NCI-H2196 (cell line): Measurements from ENCODE around the gene PIERCE2.
"Not testable (repeated sequence)": the region's sequence is repeated elsewhere in the genome, so short reads cannot be mapped to it uniquely, and the experiment has no call there.

Experiments
- DNase-seq: peaks from one replicate; lab custom pipeline; 2025; ENCODE audit not compliant: unreplicated experiment; lab: John Stamatoyannopoulos, UW

PIERCE2 gene

DNA sequence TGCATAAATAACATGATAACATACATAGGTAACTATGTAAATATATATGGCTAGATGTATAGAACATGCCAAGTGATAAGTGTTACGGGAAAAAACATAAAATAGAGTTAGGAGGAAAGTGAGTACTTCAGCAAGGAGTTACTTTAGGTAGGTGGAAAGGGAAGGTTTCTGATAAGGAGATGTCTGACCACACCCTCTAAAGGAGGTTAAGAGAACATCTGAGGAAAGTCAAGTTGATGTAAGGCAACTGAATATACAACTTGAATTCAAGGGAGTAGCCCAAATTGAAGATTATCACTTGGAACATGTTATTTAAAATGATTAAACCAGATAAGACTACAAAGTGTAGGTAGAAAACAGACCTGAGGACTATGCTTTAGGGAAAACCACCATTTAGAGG, 13.8 kb downstream of the PIERCE2 start:
- DNase-seq = no peak

GRCh38 chr15:55434989-55435825, 26.9 kb downstream of the PIERCE2 start:
- DNase-seq = peak; percentile 6

DNA sequence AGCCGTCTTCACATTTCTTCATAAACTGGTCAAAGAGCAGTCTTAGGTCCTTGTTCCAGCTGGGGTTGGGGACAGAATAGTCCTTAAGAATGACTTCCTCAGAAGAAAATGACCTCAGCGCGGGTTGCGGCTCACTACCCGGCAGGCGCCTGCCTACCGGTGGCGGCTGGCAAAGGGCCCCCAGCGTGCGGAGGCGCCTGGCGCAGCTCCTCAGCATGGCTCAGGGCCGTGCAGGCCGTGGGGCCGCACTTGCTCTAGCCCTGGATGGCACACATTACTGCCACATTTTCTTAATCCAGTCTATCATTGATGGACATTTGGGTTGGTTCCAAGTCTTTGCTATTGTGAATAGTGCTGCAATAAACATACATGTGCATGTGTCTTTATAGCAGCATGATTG, 34.8 kb downstream of the PIERCE2 start:
- not testable (repeated sequence) for DNase-seq

- DNase-seq = not testable (repeated sequence)
Observed at GRCh38 chr15:55445936-55446335, 37.6 kb downstream of the PIERCE2 start.

GRCh38 chr15:55446379-55447029, 38.2 kb downstream of the PIERCE2 start:
- DNase-seq = not testable (repeated sequence)

DNA sequence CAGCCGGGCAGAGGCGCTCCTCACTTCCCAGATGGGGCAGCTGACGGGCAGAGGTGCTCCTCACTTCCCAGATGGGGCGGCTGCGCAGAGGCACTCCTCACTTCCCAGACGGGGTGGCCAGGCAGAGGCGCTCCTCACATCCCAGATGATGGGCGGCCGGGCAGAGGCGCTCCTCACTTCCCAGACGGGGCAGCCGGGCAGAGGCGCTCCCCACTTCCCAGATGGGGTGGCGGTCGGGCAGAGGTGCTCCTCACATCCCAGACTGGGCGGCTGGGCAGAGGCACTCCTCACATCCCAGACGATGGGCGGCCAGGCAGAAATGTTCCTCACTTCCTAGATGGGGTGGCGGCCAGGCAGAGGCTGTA, 38.7 kb downstream of the PIERCE2 start:
- DNase-seq = not testable (repeated sequence)

- DNase-seq = peak; percentile 76
Observed at GRCh38 chr15:55457401-55458022, 49.2 kb downstream of the PIERCE2 start.

GRCh38 chr15:55461447-55461846, 53.2 kb downstream of the PIERCE2 start:
- DNase-seq = no peak

- DNase-seq = no peak
Observed at GRCh38 chr15:55468321-55468720, 60.0 kb downstream of the PIERCE2 start.
